CD4-positive, alpha-beta T cell treated with Interleukin-17A for 4 hours (primary cell): ENCODE results near the gene BSN.
"Not testable (repeated sequence)": the region's sequence is repeated elsewhere in the genome, so short reads cannot be mapped to it uniquely, and the experiment has no call there.

Source experiments
- DNase-seq: peaks from one replicate; pipeline ENCODE4 v3.0.0-alpha.2; 2020; ENCODE audit warnings: mixed read lengths

Gene BSN

DNA sequence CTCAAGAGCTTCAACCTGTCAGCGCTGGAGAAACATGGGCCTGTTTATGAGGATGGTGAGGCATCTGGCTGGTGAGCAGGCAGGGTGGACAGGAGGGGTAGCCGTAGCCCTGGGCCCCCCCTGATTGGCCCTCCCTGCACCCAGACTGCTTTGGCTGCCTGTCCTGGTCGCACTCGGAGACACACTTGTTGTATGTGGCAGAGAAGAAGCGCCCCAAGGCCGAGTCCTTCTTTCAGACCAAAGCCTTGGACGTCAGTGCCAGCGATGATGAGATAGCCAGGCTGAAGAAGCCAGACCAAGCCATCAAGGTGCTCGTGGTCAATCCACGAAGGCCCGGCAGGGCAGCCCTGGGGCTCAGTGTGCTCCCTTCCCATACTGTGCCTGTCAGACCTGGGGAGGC is 121.6 kb downstream of the BSN start:
- no peak for DNase-seq

DNA sequence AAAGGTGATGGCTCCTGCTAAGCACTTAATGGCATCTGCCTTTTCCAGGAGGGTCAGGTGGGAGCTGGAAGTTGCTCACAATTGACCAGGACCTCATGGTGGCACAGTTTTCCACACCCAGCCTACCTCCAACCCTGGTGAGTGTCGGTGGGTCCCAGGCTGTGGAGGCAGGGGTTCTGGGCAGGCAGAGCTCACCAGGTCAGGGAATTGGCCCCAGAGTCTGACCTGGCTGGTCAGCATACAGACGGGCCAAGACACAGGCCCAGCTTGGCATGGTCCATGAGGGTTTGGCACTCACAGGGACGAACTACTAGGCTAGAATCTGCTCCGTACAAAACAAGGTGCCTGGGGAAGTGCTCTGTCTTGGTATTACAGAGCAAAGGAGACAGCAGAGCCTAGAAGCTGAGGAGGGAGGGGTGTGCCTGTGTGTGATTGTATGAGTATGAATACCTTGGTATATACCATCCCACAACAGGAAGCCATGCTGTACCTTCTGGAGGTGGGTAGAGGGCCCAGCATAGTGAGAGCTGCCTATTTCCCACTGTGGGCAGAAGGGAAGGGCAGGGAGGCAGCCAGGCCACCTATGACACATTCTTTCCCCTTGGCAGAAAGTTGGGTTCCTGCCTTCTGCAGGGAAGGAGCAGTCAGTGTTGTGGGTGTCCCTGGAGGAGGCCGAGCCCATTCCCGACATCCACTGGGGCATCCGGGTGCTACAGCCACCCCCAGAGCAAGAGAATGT is 126.4 kb downstream of the BSN start:
- no peak for DNase-seq

DNA sequence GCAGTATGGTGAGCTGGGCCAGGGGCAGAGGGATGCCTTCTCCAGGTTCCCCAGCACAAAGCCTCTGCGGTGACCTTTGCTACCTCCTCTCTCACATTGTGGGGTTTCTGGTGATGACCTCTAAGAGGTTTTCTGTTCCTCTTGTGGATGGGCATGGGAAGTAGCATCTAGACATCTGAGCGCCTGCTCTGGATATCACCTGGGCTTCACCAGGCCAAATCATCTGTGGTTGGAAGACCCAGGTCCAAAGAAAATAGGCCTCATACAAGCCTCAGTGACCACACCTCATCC is 126.9 kb downstream of the BSN start:
- DNase-seq = no peak

DNA sequence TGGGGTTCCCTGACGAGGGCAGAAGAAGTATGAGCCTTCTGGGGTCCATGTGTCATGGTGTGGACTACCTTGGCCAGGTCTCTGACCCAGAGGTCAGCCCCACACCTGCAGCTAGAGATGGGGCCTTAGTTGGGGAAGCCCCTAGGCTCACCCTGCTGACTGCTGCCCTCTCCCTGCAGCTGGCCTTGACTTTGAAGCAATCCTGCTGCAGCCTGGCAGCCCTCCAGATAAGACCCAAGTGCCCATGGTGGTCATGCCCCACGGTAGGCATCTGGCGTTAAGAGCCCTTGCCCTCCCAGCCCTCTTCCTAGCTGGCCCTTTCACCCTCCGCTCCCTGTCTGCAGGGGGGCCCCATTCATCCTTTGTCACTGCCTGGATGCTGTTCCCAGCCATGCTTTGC is 127.3 kb downstream of the BSN start:
- DNase-seq = no peak

DNA sequence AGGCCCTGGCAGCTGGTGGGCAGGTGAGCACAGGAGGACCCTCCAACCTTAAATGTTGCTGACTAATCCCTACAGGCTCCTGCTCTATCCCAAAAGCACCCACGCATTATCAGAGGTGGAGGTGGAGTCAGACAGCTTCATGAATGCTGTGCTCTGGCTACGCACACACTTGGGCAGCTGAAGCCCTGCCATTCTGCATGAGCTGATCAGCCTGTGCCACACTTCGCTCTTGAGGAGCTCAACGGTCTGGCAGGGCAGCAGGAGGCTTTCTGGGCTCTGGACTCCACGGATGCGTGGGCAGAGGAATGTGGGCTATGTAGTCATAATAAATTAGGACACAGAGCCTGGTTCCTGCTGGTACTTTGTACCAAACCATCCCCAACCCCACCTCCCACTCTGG is 128.9 kb downstream of the BSN start:
- DNase-seq = no peak

DNA sequence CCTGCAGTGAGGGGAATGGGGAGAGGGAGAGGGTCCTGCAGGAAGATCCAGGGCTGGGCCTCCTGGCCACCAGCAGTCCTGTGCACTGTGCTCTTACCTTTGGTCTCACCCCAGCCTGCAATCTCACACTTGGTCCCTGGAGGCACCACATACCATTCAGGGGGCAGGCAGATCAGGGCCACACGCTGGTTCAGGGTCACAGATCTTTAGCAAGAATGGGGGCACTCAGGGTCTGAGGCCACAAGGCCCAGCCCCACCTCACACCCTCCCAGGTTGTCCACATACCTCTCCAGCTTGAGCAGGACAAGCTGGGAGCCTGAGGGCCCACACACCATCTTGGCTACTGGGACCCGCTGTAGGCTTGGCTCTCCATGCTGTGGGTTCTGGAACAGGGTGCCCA is 130.2 kb downstream of the BSN start:
- DNase-seq = not testable (repeated sequence)

DNA sequence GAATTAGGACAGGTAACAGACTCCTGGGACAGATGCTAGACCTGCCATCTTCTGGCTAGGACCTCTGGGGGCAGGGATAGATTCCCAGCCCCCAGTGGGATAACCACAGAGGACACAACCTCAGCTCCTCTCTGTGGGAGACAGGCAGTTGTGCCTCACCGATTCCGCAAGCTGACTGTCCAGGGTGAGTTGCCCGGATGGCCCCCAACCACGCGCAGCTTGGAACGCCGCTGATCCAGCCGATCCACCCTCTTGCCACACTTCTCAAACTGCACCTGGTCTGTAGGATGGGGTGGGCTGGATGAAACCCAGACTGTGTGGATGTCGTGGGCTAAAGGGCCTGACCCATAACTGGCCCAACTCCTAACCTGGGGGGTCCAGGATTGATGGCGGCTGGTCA is 130.8 kb downstream of the BSN start:
- DNase-seq = not testable (repeated sequence)

DNA sequence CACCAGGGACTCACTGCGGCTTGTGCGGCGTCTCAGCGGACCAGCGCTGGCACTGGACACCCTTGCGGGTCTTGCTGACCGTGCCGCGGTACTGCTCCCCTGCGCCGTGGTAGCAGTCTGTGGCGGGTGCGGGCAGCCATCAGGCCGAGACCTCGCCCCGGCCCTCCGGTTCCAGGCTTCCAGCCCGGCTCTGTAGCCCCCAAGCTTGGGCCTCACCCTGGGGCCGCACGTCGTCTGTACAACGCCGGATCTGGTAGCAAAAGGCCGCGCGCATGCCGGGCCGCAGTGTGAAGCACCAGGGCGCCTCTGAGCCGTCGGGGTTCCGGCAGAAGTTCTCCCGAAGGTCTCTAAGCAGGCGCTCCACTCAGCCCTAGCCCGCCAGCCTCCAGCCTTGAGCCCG is 131.6 kb downstream of the BSN start:
- not testable (repeated sequence) for DNase-seq

DNA sequence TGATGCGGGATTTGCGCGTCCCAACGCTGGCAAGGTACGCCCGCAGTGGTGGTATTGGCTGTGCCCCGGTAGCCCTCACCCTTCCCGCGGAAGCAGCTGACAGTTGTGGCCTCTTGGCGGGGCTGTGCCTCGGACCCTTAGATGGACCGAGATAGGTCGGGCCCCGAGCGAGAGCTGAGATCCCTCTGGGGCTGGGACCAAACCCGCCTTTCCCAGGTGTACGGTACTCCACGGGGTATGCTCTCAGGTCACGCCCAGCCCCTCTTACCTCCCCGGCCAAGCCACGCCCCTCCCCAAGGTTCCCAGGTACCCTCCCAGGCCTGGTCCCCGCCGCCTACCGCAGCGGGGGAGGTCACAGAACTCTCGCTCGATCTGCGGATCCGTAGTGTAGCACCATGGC is 132.1 kb downstream of the BSN start:
- peak; percentile 65 for DNase-seq

DNA sequence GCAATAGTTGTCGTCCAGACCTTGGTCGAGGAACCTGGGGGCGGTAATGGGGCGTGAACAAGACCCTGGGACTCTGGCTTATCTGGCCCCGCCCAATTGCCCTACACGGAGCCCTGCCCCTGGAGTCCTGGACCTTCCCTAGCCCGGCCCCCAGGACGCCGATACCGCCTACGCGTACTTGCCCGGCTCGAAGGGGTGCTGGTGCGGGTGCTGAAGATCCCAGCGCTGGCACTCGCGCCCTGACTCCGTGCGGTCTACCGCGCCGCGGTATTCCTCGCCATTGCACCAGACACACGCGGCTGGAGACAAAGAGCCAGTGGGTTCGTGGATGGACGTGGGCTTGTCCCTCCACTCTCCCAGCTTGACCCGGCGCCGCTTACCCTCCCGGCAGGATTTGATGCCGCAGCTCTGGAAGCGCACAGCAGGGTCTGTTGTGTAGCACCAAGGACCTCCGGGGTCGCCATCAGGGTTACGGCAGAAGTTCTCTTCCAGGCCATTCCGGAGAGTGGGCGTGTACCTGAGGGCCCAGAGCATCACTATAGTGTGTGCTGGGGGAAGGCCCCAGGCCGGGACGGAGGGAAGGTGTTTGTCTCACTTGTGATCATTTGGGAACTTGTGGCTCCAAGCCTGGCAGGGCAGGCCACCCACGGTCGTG is 132.6 kb downstream of the BSN start:
- DNase-seq = peak; percentile 49

DNA sequence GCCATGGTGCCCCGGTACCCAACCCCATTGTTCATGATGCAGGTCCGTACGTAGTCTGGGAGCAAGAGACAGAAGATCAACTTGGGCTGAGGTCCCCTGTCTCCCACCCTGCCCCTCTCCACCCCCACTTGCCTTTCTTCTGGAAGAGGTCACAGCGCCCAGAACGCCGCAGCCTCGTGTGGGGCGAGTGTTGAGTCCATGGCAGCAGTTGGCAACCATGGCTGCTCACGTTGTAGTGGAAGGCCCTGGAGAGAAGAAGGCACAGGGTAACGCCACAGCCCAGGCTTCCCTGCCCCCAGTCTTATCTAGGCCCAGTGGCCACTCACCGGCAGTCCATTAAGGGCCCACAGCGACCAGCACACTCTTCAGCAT is 133.1 kb downstream of the BSN start:
- not testable (repeated sequence) for DNase-seq

DNA sequence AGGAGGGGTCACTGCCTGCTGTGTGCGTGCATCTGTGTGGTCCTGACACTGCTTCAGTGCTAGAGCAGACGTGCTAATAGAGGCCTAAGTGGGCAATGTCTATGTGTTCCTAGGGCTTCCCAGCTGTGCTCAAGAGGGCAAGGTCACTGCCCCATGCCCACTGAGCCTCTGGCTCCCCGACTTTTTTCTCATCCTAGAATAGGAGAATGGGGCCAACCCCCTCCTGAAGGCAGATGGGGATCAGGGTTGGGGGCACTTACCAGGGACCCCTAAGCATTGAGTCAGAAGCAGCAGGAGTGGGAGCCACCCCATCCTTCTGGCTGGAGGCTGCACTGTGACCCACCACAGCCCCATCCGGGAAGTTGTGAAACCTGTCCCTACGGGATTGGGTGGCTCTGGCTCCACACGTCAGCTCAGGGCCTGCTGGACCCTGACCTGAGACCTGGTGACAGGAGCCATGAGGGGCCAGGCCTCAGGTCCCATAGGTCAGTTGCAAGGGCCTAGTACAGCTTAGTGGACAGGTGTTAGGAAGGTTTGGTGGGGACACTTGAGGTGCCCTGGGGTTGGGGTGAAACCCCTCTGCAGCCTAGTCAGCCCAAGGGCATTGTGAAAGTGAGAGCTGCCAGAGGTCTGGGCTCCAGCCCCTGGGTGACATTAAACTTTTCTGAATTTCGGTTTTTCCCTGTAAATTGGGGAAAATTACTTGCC is 134.2 kb downstream of the BSN start:
- peak; percentile 8 for DNase-seq

DNA sequence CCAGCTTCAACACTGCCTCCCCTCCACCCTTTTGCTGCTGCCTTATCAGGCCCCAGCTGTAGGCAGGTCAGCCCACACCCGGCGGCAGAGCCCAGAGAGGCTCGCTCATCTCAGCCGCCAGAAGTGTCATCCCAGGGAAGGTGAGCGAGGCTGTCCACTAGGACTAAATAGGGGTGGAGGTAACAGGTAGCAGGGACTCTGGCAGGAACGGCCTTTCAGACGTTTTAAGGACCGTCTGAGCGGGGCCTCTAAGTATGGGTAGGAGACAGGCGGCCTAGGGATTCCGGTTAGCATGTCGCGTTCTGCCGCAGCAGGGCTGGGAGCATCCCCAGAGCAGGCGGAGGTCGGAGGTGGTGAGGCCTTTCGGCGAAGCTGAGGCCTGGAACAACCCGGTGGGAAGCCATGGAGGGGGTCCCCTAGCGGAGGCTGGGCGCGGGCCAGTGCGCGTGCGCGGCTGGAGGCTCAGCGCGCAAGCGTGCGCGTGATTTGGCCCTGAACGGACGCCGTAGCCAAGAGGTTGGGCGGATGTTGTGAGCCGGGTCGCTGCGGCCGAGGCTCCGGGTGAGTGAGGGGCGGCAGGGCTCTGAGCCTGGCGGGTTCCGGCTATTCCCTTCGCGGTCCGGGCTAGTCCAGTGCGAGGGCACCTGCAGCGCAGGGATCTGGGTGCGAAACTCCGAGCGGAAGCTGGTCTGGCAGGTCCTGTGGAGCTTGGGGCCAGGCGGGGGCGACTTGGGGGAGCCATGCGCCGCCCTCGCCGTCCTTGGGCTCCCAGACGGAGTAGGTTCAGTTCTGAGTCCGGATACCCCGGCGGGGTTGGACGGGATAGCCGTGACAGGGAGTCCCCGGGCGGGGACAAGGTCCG is 135.0 kb downstream of the BSN start, which contains the start of the genes MST1 and RNF123:
Gene MST1, minus strand, starts transcription at position 429 of the 862 bp plus-strand sequence. CDS start 783 bp downstream, outside the sequence.
Gene RNF123, plus strand, starts transcription at position 512 of the 862 bp plus-strand sequence. CDS start 1,609 bp downstream, outside the sequence.
- peak; percentile 94 for DNase-seq

DNA sequence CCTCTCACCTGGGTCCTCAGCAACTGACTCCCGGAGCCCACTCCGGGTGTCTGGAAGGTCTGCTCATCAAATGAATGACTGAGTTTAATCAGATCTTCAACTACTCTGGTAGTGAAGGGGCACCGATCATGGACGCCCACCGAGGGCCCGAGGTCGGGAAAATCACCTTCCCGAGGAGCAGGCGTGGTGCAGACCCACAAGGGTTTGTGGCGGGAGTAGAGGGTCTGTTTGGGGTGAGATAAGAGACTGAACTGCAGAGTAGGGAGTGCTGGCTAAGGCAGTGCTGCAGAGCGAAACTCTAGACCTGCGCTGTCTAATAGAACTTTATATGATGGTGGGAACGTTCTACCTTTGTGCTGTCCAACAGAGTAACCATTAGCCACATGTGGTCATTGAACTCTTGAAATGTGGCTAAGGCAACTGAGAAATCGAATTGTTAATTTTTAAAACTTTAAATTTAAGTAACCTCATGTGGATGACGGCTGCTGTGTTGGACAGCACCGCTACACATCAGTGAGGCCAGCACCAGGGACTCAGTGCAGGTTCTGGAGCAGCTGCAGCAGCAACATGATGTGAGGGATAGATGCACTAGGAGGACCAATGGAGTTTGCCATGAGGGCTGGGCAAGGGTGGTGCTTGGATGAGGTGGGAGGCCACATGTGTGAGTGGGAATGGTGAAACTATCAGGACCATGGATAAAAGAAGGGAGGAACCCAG is 135.8 kb downstream of the BSN start:
- DNase-seq = not testable (repeated sequence)

DNA sequence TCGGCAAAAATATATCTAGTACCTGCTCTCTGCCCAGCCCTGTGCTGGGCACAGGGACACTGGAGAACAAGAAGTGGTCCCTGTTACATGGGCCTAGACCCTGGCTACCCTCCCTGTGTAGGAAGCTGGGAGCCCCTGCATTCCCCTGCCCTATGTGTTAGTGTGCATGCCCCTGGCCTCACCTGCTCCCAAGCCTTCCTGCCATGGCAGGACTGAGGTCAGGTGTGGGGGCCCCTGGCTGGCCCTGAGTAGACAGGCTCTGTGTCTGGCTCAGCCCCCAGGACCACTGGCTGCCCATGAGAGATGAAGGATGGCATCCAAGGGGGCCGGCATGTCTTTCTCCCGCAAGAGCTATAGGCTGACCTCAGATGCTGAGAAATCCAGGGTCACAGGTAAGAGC is 136.6 kb downstream of the BSN start:
- DNase-seq = not testable (repeated sequence)

DNA sequence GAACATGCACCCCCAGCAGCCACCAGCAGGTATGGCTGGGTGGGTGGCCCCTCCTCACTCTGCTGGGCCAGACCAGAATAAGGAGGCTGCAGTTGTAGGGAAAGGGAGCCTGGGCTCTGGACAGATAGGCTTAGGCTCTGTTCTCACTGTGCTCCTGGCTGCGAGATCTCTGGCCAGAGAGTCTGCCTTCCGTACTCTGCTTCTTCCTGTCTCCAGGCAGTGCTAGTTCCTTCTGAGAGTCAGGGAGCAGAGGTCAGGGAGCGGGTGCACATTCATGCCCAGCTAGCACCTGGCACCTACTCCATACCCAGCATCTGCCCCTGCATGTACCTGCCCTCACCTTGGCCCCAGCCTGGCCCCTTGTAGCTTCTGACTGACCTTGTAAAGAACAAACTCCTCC is 137.2 kb downstream of the BSN start:
- DNase-seq = not testable (repeated sequence)

DNA sequence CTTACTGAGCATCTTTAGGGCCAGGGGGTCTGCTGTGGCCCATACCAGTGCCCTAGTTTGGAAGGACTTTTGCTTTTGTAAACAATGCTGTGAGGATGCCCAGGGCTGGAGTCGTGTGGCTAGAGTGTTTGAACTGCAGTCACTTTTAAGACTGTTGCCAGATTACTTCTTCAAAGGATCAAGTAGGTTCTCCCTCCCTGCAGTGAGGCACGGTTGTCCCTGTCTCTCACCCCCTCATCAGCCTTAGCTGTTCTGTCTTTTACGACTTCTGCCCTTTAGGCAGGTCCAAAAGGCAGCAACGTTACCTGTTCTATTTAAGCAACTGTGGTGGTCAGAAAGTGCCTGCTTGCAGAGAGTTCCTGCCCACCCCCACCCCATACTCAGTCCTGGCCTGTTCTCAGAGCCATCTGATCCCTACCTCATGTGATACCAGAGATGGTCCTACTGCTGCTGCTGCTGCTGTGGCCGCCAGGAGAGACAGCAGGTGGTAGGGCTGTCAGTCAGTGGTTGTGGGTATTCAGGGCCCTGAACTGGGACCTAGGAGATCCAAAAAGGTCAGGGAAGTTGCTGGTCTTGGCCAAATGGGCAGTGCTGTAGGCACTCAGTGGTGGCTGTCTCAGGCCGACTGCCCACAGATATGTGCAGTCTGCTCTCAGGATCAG is 140.3 kb downstream of the BSN start:
- DNase-seq = not testable (repeated sequence)

DNA sequence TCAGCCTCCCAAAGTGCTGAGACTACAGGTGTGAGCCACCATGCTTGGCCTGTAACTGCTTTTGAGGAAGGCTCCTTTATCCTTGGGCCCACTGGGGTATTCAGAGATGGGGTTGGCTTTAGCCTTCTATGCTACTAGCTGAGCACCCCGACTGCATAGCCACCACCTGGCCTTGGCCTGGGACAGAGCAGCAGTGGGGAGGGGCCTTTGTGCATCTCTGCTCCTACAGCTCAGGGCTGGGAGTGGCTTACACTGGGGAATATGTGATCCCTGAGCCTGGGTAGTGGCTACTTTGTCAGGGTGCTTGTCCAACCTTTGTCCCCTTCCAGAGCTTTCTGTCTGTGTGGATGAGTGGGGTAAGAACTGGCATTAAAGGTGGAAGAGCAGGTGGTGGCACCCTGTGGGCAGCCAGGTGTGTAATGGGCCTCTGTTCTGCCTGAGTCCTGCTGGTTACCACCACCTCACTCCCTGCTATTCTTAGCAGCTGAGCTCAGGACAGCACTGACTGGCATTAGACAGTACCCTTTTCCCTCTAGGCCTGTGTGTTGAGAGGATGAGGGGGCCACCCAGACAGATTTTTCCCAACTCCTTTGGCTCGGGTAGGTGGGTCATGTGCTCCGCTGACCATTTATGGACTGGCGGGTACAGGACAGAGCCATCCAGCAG is 141.2 kb downstream of the BSN start:
- not testable (repeated sequence) for DNase-seq

DNA sequence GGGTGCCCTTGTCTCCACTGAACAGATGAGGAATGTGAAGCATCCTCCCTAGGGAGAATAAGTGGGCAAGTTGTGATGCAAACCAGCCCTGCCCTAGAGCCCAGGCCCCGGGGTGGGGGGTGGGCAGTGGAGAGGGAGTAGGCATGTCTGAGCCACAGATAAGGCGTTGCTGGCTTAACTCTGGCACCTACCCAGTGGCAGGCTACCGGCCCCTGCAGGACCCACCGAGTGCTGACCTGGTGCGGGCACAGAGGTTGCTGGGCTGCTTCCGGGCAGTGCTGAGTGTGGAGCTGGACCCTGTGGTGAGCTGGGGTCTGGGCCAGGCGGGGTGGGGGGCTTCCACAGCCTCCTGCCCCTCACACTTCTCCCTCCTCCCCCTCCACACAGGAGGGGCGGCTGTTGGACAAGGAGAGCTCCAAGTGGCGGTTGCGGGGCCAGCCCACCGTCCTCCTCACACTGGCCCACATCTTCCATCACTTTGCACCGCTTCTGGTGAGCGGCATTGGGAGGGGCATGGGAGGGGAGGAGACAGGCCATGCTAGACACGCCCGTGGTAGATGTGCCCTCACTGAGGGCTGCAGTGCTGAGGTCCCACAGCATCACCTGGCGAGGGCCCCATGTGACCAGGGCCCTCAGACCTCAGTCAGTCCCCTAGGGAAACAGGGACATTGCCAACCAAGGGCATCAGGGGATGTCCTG is 145.2 kb downstream of the BSN start:
- DNase-seq = no peak

DNA sequence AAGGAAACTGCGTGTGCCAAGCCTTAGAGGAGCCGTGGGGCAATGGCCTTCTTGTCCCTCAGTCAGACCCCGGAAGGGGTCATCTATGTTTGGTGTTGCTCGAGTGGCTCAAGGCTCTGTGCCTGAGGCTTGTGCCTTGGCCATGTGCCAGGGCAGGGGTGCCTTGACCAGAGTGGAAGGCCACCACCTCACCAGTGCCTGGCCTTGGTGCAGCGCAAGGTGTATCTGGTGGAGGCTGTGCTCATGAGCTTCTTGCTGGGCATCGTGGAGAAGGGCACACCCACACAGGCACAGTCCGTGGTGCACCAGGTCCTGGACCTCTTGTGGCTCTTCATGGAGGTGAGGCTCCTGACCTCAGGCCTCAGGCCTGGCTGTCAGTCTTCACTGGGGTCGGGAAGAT is 145.7 kb downstream of the BSN start:
- no peak for DNase-seq
